Spleen (tissue), 7 donors: ENCODE data around the gene RPL21.
"Not testable (repeated sequence)": the region's sequence is repeated elsewhere in the genome, so short reads cannot be mapped to it uniquely, and the experiment has no call there.

Experiments used
- POLR2A ChIP-seq, 3 donors: fragments of 450-650 bp; IDR thresholded peaks; one replicate each; pipeline ENCODE4 v1.5.1; 2017; ENCODE audit warnings: antibody characterized with exemption in 3 of 3, mild to moderate bottlenecking in 1 of 3
- TF ChIP-seq, protein P1 (sequence below), 11 experiments: fragments of 200-600 bp in 7 of 11; fragments of 450-650 bp in 4 of 11; sonication (generic) in 4 of 11; IDR thresholded peaks in 8 of 11; conservative IDR thresholded peaks in 3 of 11; 1 replicate in 7 of 11; 2 replicates in 4 of 11; pipeline versions ENCODE4 v1.4.0 to v1.8.0; 2016 to 2021; ENCODE audit warnings: antibody characterized with exemption in 11 of 11, inconsistent platforms in 4 of 11, mild to moderate bottlenecking in 1 of 11
- donor health status: DM: no; HTN: no; CAD: no; lungs with moderate emphysema.
- donor health status: DM: no; HTN: no; CAD: no.
- donor health status: DM: no; HTN: no; CAD: no.

DNA sequence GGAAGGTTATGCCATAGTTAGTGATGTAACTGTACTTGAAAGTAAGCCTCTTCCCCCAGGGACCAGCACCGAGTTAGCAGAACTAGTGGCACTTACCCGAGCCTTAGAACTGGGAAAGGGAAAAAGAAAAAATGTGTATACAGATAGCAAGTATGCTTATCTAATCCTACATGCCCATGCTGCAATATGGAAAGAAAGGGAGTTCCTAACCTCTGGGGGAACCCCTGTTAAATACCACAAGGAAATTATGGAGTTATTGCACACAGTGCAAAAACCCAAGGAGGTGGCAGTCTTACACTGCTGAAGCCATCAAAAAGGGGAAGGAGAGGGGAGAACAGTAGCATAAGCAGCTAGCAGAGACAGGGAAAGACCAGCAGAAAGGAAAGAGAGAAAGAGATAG lies 33.6 kb upstream of the RPL21 start:
- TF ChIP-seq POLR2A (IDR thresholded peaks at IDR 0.05) = not testable (repeated sequence)
- TF ChIP-seq, protein P1, sequence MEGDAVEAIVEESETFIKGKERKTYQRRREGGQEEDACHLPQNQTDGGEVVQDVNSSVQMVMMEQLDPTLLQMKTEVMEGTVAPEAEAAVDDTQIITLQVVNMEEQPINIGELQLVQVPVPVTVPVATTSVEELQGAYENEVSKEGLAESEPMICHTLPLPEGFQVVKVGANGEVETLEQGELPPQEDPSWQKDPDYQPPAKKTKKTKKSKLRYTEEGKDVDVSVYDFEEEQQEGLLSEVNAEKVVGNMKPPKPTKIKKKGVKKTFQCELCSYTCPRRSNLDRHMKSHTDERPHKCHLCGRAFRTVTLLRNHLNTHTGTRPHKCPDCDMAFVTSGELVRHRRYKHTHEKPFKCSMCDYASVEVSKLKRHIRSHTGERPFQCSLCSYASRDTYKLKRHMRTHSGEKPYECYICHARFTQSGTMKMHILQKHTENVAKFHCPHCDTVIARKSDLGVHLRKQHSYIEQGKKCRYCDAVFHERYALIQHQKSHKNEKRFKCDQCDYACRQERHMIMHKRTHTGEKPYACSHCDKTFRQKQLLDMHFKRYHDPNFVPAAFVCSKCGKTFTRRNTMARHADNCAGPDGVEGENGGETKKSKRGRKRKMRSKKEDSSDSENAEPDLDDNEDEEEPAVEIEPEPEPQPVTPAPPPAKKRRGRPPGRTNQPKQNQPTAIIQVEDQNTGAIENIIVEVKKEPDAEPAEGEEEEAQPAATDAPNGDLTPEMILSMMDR (IDR thresholded peaks at IDR 0.05 in 8 of 11, conservative IDR thresholded peaks at IDR 0.05 in 3 of 11) = not testable (repeated sequence)
